NK-92 (cell line): ENCODE data around the gene GLRX5.

ENCODE experiments used
- DNase-seq: peaks from one replicate; lab custom pipeline; 2025; ENCODE audit not compliant: unreplicated experiment; lab: John Stamatoyannopoulos, UW

The GLRX5 gene

DNA sequence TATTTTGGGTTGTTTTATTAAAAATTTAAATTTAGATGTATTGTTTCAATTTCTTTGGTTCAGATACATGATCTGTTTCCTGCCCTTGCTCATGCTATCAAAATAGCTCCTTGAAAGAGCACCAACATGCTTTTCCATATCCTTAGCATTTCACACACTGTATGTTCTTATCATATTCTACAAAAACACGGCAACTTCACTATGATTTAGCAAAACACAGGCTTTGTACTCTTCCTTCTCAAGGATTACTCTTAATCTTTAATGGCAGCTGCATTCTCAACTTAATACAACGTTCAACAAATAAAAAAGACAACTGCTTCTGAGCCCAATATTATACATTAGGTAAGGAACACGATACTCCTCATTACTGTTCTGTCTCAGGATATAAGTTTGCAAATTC is 2.9 kb upstream of the GLRX5 start:
- DNase-seq = no peak

DNA sequence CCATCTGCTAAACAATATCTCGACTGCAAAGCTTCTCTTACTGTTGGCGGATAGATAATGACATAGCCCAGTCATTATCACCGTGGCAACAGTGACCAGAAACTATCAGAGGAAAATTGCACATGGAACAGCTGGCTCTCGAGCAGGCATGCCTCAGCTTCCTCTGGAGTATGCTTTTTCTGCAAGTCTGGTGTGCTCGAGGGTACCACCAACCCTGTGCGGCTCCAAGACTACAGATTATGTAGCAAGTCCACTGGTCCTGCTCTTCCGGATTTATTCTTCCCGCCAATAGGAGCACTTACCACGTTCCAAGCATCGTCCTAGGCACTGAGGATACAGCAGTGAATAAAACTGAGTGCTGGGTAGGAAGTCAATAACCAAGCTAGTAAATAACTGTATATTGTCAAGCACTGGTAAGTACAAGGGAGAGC is 1.4 kb upstream of the GLRX5 start:
- no peak for DNase-seq

DNA sequence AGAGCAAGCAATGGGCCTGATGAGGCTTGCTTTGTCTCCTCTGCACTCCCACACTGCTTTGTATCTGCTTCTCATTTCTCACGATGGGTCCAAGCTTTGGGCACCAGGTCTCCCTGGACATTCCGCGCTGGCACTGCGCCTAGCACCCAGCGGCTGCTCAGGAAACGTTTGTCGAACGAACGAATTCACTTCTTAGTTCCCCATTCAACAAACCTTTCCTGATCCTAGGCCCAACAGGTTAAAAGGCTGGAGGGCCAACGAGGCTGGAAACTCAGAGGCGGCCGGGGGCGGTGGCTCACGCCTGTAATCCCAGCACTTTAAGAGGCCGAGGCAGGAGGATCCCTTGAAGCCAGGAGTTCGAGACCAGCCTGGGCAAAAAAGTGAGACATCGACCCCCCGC is 1.0 kb upstream of the GLRX5 start:
- no peak for DNase-seq

DNA sequence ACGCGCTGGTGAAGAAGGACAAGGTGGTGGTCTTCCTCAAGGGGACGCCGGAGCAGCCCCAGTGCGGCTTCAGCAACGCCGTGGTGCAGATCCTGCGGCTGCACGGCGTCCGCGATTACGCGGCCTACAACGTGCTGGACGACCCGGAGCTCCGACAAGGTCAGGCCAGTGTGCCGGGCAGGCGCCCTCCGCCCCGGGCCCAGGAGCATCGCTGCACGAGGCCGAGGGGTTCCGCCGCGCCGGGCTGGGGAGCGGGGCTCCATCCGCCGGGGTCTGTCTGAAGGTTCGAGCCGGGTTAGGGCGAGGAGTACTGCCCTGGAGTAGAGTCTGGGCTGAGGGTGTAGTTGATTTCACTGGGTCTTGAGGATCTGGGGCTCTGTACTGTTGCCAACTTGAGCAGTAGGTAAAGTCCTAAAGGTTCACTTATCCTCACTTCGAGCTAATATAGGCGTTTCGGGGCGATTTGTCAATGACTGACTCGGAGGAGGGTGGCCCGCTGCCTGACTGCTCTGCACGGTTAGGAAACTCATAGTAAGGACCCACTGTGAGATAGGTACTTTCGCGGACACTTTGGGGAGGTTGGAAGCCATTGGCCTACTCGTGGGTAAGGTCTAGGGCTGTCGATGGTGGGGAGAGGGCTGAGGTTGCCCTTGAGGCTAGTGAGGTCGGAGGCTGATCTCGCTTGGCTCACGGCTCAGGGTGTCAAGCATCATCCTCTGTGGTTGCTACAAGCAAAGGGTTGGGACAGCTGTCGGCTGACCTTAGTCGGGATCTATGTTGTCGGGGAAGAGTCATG is 574 bp downstream of the GLRX5 start:
- no peak for DNase-seq

DNA sequence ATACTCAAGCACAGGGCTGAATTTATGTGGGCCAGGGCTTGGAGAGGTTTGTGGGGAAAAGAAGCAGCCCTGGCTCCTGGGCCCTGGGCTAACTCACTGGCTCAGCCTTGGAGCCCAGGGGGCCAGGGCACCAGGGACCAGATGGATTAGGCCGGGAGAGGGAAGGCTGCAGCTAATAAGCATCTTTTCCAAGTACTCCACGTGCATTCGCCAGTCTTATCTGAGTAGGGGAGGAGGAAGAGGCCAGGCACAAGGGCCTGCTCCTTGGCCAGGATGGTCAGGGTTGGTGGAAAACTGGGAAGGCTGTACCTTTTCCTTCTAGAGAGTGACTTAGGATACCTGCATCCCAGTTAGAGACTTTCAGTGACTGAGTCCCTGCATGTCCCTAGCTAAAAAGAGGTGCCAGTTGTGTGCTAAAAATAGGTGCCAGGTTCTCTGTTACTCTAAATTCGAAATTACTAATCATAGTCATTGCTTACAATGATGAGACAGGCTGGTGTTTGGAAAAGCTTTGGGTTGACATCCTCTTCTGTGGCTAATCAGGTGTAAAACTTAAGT is 1.3 kb downstream of the GLRX5 start:
- DNase-seq = no peak

DNA sequence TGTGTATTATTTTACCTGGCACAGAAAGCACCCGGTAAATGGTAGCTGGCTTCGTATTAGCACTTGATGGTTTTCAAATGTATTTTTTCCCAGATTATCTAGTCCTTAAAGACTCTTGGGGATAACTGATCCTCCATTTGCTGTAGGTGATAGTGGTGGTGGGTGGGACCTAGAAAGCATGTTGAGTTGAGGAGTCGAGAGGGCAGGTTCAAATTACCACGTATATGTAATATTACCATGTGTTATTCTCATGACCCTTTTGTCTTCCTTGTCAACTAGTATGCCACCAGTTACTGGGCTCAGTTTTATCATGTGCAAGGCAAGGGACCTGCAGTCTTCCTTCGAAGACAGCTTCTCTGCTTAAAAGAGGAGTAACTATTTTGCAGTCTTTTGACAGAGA is 1.8 kb downstream of the GLRX5 start:
- no peak for DNase-seq

DNA sequence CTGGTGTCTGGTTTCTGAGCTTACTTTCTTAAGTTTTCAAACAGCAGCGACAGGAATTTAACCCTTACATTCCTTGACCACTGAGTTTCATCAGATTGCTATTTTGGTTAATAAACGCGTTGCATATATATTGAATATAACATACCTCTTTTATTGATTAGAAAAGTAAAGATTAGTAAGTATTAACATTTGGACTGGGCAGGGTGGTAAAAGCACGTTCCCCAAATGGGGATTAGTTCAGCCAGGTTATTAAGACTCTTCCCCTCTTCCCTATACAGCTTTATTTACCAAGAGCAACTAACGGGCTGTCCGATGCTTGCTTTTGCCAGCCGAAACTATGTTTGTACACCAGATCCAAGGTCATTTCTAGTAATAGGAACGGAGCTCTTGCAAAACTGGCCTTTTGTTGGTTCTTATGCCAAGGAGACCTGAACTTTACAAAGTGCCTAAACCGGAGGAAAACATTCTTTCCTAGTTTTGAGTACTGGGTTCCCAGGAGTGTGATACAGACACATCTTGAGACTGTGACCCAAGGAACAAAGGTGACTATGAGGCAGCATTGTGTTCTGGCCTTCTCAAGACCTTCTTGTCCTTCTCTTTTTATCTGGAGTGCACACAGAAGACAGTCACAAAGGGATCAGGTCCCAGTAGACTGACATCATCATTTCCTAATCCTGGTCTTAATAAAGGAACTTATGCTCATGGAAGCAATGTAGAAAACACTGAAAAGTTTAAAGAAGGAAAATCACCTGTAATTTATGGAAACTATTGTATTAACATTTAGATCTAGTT is 2.6 kb downstream of the GLRX5 start:
- DNase-seq = no peak

DNA sequence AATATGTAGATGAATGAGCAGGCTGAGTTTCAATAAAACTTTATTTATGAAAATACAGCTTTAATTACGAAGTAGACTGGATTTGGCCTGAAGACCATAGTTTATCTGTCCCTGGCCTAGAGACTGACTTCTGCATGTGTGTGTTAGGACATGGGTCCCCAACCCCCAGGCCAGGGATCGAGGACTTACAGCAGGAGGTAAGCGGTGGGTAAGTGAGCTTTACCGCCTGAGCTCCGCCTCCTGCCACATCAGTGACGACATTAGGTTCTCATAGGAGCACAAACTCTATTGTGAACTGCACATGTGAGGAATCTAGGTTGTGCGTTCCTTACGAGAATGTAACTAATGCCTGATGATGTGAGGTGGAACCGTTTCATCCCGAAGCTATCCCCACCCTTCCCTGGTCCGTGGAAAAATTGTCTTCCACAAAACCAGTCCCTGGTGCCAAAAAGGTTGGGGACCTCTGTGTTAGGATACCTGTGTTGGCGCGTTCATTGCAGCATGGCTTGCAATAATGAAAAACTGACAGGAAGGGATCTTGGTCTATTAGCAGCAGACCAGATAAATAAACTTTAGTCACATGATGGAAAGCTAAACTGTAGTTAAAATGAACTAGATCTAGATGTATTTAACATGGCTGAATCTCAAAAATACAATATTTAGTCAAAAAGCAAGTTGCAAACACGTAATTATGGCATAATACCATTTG is 4.1 kb downstream of the GLRX5 start:
- no peak for DNase-seq

DNA sequence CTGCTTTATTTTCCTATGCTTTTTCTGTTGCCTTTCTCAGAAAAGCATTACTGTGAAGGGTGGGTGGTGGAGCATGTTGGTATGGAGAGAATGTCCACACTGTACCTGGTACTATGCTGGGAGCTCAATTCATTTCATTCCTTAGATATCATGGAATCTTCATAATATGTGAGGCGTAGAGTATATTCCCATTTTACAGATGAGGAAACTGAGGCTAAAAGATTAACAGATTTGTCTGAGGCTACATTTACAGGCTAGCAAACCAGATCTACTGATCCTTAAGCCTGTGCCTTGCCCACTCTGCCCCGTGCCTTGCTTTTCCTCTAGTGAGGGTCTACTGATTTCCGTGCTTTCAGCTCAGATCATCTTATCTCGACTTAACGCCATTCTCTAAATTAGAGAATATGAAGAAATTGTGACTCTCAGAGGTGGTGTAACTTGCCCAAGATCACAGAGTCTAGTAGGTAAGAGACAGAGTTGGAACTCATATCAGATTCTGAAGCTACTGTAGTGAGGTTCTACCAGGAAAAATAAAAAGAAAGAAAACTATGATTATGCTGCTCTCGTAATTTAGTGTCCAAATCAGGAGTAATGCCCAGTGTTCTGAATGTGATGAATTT is 5.5 kb downstream of the GLRX5 start:
- DNase-seq = no peak

DNA sequence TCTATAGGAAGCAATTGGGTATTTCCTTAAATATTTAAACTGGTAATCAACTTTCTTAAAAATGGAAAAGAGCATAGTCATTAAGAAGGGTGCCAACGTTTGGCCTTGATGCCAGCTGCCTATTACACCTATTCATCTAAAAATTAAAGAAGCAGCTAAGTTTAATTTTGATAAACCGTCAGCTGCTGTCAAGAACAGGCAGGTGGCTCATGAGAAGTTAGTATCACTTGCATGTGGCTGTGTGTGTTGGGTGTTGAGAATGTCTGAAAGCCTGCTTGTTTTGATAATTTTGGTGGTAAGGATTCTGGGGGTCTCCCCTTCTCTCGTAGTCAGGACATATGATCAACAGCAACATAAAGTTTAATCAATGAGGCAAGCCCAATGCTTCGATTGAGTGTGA is 6.5 kb downstream of the GLRX5 start:
- DNase-seq = no peak

DNA sequence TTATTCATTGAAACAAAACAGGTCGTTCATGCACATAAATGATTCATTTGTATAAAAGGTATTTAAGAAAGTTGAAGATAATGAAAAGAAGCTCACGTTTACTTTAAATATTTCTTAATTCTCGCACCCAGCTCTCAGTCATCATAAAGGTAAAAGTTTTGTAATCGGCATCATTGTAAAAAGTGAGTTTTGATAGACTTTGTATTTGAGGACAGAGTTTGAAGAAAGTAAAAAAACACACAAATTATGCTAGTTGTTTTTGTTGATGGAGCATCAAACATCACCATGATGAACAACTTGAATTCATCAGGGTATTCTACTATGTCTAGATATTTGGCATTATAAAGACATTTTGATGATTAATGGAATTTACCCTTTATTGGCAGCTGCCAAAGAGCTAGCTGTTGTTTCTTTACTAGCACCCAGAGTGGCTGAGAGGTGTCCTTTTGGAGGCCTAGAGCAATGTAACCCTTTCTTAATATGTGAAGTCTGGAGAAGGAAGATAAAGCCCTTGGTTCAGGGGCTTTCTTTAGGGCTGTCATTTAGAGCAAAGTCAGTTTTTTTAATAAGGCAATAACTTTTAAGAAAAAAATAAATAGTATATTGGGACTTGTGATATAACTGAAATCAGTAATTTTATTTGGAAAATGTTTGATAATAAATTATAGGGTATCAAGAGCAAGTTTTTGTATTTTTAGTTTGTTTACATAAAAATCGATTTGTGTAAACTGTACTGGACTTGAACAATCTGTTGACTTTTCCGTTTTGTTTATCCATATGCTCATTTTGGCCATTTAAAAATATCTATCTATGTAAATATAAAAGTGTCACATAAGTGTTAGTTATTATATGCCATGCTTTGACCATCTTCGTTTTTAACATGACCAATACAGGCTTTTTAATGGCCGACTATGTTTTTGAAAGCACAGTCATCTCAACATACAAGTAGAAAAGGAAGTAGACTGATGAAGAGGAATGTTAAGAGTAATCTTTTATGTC is 7.4 kb downstream of the GLRX5 start:
- DNase-seq = no peak

DNA sequence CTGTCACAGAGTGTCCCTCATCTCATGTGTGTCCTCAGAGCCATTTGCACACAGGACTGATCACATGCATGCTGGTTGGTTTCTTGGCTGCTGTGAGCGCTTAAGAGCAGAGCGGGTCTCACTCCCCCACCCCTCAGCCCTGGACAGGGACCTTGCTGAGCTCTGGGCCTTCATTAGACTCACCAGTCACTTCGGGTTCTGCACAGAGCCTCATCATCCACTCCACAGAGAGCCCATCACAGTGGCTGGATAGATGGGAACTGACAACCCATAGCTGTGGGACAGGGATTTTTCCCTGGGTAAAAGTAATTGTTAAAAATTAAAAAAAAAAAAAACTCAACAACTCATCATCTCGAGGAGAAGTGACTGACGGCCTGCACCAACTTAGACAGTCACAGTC is 8.2 kb downstream of the GLRX5 start:
- DNase-seq = no peak

DNA sequence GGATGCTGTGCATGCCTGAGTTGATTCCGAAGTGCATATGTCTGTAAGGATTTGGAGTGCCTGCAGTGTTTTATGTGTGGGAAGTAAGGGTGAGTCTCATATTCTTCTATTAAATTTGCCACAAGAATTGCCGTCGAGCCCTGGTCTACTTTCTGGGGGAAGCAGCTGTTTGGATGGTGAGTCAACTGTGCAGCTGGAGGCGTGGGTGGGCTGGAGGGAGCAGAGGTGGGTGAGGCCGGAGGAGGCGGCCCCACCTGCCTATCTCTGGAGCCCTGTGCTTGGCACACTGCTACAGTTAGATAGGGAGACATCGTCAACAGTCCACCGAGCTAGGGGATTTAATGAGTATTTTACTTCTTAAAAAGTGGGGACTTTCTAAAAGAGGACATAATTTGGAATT is 9.7 kb downstream of the GLRX5 start:
- no peak for DNase-seq

DNA sequence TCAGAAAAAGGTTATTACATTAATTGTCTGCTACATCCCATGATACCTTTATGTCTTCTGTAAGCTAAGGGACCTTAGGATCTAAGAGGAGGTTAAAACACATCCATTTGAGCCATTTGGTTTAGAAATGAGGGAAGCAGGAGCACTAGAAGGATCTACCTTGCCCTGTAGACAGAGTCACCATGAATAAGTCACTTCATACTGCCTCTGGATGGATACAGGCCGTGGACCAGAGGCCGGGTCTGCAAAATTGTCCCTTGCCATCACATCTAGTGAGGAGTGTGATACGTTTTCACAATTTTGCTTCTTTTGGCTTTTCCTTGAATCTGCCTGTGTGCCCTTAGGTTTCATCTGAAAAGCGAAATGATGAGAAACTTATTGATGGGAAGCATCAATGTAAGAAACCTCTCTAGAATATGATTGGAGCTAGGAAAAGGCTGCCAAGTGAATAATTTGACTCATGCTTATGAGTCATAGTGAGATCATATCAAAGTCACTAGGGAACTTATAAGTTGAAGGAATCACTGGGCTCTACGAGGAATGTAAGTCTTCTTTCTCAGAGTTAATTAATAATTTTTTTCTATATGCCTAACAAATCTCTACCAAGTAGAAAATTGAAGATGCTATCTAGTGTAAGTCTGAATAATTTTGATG is 10.8 kb downstream of the GLRX5 start:
- DNase-seq = no peak

DNA sequence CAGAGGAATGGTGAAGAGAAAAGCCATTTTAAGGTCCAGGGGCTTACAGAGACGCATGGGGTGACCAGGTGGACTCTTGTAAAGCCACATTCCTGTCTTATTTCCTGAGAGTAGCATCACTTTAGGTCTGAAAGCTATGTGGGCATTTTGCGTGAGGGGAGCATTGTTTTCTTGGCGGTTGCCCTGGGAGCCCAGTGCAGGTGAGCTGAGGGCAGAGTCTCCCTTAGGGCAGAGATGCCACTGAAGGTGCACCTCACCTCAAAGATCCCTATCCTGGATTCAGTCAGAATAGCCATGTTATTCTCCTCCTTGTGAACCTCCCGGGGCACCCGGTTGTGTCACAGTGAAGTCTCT is 12.4 kb downstream of the GLRX5 start:
- no peak for DNase-seq

DNA sequence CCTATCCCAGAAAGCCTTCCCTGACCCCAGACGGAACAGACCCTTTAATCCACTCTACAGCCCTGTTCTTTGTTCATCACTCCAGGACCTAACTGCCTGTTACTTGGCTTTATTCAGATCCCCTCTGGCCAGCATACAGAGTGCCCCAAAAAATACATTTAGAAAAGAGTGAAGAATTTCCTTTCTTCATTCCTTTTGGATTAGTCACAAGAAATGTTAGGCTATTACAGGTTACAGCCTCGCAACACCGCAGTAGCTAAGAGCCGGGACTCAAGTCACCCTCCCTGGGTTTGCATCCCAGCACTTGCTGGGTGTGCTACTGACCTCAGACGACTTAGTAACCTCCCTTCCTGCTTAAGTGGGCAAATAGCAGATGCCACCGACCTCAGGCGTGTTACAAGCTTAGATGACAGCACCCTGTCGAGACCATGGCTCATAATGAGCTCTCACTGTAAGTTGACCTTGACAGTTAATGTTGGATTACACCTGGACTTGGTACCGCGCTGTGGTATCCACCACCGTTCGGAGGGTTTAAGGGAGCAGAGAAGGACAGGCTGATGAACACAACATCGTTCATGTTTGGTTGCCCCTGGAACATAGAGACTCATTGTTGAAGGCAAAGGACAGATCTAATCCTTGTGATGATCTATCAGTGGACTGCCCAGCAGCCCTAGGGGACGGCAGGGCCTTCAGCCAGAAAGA is 12.9 kb downstream of the GLRX5 start:
- no peak for DNase-seq

DNA sequence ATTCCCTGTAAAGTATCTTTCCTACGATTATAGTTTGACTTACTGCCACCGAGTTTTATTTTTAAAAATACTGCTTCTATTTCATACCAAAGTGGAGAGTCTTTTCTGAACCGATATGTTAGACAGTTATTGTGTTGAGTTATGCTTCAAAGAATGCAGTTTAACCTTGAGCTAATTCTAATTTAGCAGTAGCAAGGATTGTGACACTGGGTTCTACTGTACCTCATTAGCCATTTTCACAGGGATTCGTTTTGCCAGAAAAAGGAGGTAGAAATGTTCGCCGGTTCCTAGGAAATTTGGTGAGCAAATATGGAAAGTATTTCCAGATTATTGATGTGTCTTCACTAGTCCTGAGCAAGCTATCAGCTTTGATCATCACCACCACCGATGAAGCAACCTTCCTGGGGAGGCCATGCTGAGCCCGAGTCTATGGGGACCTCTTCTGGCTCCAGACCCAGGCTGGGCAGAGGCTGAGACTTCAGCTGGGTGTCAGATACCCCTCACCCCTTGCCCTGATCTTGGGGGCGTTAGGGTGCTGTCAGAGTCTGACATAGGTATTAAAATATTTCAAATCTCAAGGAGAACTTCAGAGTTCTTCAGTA is 13.6 kb downstream of the GLRX5 start:
- no peak for DNase-seq
